Measurements from ENCODE around the gene VTN.

VTN gene

DNA sequence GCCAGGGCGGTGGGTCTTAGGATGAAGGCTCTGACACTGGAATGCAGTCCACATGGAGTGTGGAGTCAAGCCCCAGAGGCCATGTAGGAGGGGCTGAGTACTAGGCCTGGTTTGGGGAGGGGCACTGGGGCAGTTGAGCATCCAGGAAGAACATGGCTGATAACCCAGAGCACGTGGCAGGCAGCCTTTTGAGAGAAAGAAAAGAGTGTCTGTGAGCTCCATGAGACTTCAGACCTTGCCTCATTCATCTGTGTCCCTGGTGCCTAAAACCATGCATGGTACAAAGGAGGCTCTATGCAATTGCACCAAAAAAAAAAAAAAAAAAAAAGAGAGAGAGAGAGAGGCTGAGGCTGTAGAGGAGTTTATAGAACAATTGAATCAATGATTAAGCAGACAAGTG lies 21.3 kb upstream of the VTN start:
- H3K36me3 ChIP-seq (ENCODE audit: insufficient read depth, low read length), result no peaks in the 10 kb centered on the region
- H3K9ac ChIP-seq (ENCODE audit: low read depth, low read length), result no peak overlapping the region
- DNase-seq (no peak), ATAC-seq (ENCODE audit: insufficient read depth, low read depth) (no peak)
- no peak for TF ChIP-seq EZH2 (IDR thresholded peaks at IDR 0.05; ENCODE audit: borderline replicate concordance, low read depth, low read length, severe bottlenecking)
- TF ChIP-seq, protein P1, sequence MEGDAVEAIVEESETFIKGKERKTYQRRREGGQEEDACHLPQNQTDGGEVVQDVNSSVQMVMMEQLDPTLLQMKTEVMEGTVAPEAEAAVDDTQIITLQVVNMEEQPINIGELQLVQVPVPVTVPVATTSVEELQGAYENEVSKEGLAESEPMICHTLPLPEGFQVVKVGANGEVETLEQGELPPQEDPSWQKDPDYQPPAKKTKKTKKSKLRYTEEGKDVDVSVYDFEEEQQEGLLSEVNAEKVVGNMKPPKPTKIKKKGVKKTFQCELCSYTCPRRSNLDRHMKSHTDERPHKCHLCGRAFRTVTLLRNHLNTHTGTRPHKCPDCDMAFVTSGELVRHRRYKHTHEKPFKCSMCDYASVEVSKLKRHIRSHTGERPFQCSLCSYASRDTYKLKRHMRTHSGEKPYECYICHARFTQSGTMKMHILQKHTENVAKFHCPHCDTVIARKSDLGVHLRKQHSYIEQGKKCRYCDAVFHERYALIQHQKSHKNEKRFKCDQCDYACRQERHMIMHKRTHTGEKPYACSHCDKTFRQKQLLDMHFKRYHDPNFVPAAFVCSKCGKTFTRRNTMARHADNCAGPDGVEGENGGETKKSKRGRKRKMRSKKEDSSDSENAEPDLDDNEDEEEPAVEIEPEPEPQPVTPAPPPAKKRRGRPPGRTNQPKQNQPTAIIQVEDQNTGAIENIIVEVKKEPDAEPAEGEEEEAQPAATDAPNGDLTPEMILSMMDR (IDR thresholded peaks at IDR 0.05; ENCODE audit: borderline replicate concordance, extremely low read depth, low read length, poor library complexity, severe bottlenecking), result no peak
- no peaks in the 10 kb centered on the region for H4K20me1 ChIP-seq (ENCODE audit: insufficient read depth, low read length)
- no peaks in the 10 kb centered on the region for H3K4me1 ChIP-seq (ENCODE audit: insufficient read depth, low read length)
- no peaks in the 10 kb centered on the region for H3K79me2 ChIP-seq (ENCODE audit: insufficient read depth, low read length)
- H3K4me2 ChIP-seq (ENCODE audit: insufficient read depth, low read length), result no peak overlapping the region
- no peak overlapping the region for H3K4me3 ChIP-seq (ENCODE audit: low read depth in 1 of 2, low read length in 2 of 2)
- no peak overlapping the region for H2AFZ ChIP-seq (ENCODE audit: low read depth, low read length)
- H3K9me3 ChIP-seq (ENCODE audit: insufficient read depth, low read length, severe bottlenecking), result no peaks in the 10 kb centered on the region
- no peaks in the 10 kb centered on the region for H3K27me3 ChIP-seq (ENCODE audit: insufficient read depth, low read length, poor library complexity)
- H3K27ac ChIP-seq (ENCODE audit: low read length), result no peak overlapping the region

GRCh38 chr17:28390984-28391383 lies 20.9 kb upstream of the VTN start:
- no peaks in the 10 kb centered on the region for H3K4me1 ChIP-seq (ENCODE audit: insufficient read depth, low read length)
- ATAC-seq (ENCODE audit: insufficient read depth, low read depth), result no peak
- no peak overlapping the region for H3K4me2 ChIP-seq (ENCODE audit: insufficient read depth, low read length)
- H3K4me3 ChIP-seq (ENCODE audit: low read depth in 1 of 2, low read length in 2 of 2), result no peak overlapping the region
- H3K9me3 ChIP-seq (ENCODE audit: insufficient read depth, low read length, severe bottlenecking), result no peaks in the 10 kb centered on the region
- no peak overlapping the region for H3K9ac ChIP-seq (ENCODE audit: low read depth, low read length)
- H3K36me3 ChIP-seq (ENCODE audit: insufficient read depth, low read length), result no peaks in the 10 kb centered on the region
- H3K27me3 ChIP-seq (ENCODE audit: insufficient read depth, low read length, poor library complexity), result no peaks in the 10 kb centered on the region
- no peak for TF ChIP-seq EZH2 (IDR thresholded peaks at IDR 0.05; ENCODE audit: borderline replicate concordance, low read depth, low read length, severe bottlenecking)
- TF ChIP-seq, protein P1 (IDR thresholded peaks at IDR 0.05; ENCODE audit: borderline replicate concordance, extremely low read depth, low read length, poor library complexity, severe bottlenecking), result no peak
- no peak overlapping the region for H3K27ac ChIP-seq (ENCODE audit: low read length)
- no peak overlapping the region for H2AFZ ChIP-seq (ENCODE audit: low read depth, low read length)
- no peaks in the 10 kb centered on the region for H3K79me2 ChIP-seq (ENCODE audit: insufficient read depth, low read length)
- no peak for DNase-seq
- no peaks in the 10 kb centered on the region for H4K20me1 ChIP-seq (ENCODE audit: insufficient read depth, low read length)

GRCh38 chr17:28390563-28390962 lies 20.5 kb upstream of the VTN start:
- Histone ChIP-seq H3K36me3 (ENCODE audit: insufficient read depth, low read length) (no peaks in the 10 kb centered on the region), H3K27me3 (ENCODE audit: insufficient read depth, low read length, poor library complexity) (no peaks in the 10 kb centered on the region), H3K4me1 (ENCODE audit: insufficient read depth, low read length) (peaks cover under 1% of the 10 kb centered on the region), H3K9me3 (ENCODE audit: insufficient read depth, low read length, severe bottlenecking) (no peaks in the 10 kb centered on the region), H3K79me2 (ENCODE audit: insufficient read depth, low read length) (no peaks in the 10 kb centered on the region), H4K20me1 (ENCODE audit: insufficient read depth, low read length) (no peaks in the 10 kb centered on the region), H3K4me2 (ENCODE audit: insufficient read depth, low read length) (no peak overlapping the region), H3K27ac (ENCODE audit: low read length) (no peak overlapping the region), H2AFZ (ENCODE audit: low read depth, low read length) (no peak overlapping the region), H3K9ac (ENCODE audit: low read depth, low read length) (no peak overlapping the region), H3K4me3 (ENCODE audit: low read depth in 1 of 2, low read length in 2 of 2) (no peak overlapping the region)
- TF ChIP-seq, protein P1 (IDR thresholded peaks at IDR 0.05; ENCODE audit: borderline replicate concordance, extremely low read depth, low read length, poor library complexity, severe bottlenecking), result no peak
- TF ChIP-seq EZH2 (IDR thresholded peaks at IDR 0.05; ENCODE audit: borderline replicate concordance, low read depth, low read length, severe bottlenecking), result no peak
- ATAC-seq (ENCODE audit: insufficient read depth, low read depth), result no peak
- no peak for DNase-seq

GRCh38 chr17:28390141-28390540 lies 20.0 kb upstream of the VTN start:
- peaks cover 5% of the 10 kb centered on the region for H3K4me1 ChIP-seq (ENCODE audit: insufficient read depth, low read length)
- ATAC-seq (ENCODE audit: insufficient read depth, low read depth) (no peak), DNase-seq (no peak)
- no peak overlapping the region for H3K9ac ChIP-seq (ENCODE audit: low read depth, low read length)
- no peak overlapping the region for H3K4me3 ChIP-seq (ENCODE audit: low read depth in 1 of 2, low read length in 2 of 2)
- H3K4me2 ChIP-seq (ENCODE audit: insufficient read depth, low read length), result no peak overlapping the region
- no peaks in the 10 kb centered on the region for H3K27me3 ChIP-seq (ENCODE audit: insufficient read depth, low read length, poor library complexity)
- no peak overlapping the region for H2AFZ ChIP-seq (ENCODE audit: low read depth, low read length)
- no peak overlapping the region for H3K27ac ChIP-seq (ENCODE audit: low read length)
- TF ChIP-seq, protein P1 (IDR thresholded peaks at IDR 0.05; ENCODE audit: borderline replicate concordance, extremely low read depth, low read length, poor library complexity, severe bottlenecking), result no peak
- TF ChIP-seq EZH2 (IDR thresholded peaks at IDR 0.05; ENCODE audit: borderline replicate concordance, low read depth, low read length, severe bottlenecking), result no peak
- H3K36me3 ChIP-seq (ENCODE audit: insufficient read depth, low read length), result no peaks in the 10 kb centered on the region
- no peaks in the 10 kb centered on the region for H4K20me1 ChIP-seq (ENCODE audit: insufficient read depth, low read length)
- H3K9me3 ChIP-seq (ENCODE audit: insufficient read depth, low read length, severe bottlenecking), result no peaks in the 10 kb centered on the region
- H3K79me2 ChIP-seq (ENCODE audit: insufficient read depth, low read length), result no peaks in the 10 kb centered on the region

Data from DND-41 (cell line).